Measurements from ENCODE around the gene PCBP2. TPM values are rescaled to one million over a fixed set of nuclear protein-coding genes. Genes with fewer than 3 reads are reported as not detected.
A peak's percentile ranks its signal among the peaks of the same experiment; 100 is the strongest.

Gene PCBP2
- total RNA-seq, 1 donor from 2014 or later = 133 TPM

- Histone ChIP-seq H3K4me3 (ENCODE audit: low read depth, low read length) (peak within 1 kb of the TSS; percentile 70), H3K36me3 (ENCODE audit: control insufficient read depth, insufficient read depth, low read length) (peaks cover 3% of the 10 kb centered on the region), H3K27me3 (ENCODE audit: control insufficient read depth, insufficient read depth, low read length) (no peaks in the 10 kb centered on the region)
- DNase-seq (ENCODE audit: low read depth) = no peak
- FAIRE-seq = no peak
- TF ChIP-seq, protein P1, sequence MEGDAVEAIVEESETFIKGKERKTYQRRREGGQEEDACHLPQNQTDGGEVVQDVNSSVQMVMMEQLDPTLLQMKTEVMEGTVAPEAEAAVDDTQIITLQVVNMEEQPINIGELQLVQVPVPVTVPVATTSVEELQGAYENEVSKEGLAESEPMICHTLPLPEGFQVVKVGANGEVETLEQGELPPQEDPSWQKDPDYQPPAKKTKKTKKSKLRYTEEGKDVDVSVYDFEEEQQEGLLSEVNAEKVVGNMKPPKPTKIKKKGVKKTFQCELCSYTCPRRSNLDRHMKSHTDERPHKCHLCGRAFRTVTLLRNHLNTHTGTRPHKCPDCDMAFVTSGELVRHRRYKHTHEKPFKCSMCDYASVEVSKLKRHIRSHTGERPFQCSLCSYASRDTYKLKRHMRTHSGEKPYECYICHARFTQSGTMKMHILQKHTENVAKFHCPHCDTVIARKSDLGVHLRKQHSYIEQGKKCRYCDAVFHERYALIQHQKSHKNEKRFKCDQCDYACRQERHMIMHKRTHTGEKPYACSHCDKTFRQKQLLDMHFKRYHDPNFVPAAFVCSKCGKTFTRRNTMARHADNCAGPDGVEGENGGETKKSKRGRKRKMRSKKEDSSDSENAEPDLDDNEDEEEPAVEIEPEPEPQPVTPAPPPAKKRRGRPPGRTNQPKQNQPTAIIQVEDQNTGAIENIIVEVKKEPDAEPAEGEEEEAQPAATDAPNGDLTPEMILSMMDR (IDR thresholded peaks at IDR 0.05; ENCODE audit: insufficient read depth, low read length, severe bottlenecking) = no peak
Measured at GRCh38 chr12:53499266-53500141, 47.6 kb downstream of the PCBP2 start, which contains the start of gene MAP3K12. Gene MAP3K12, minus strand, starts transcription at chr12:53499458. Its CDS starts 12,067 bp downstream, at chr12:53487391.

- Histone ChIP-seq H3K36me3 (ENCODE audit: control insufficient read depth, insufficient read depth, low read length) (peaks cover 4% of the 10 kb centered on the region), H3K4me3 (ENCODE audit: low read depth, low read length) (peak overlapping the region; percentile 70), H3K27me3 (ENCODE audit: control insufficient read depth, insufficient read depth, low read length) (no peaks in the 10 kb centered on the region)
- TF ChIP-seq, protein P1 (IDR thresholded peaks at IDR 0.05; ENCODE audit: insufficient read depth, low read length, severe bottlenecking) = no peak
- DNase-seq (ENCODE audit: low read depth) (peak; percentile 58), FAIRE-seq (no peak)
Measured at GRCh38 chr12:53500142-53500775, 48.4 kb downstream of the PCBP2 start.

GRCh38 chr12:53500776-53501614 lies 49.1 kb downstream of the PCBP2 start, which contains the start of gene TARBP2:
Gene TARBP2, plus strand, starts transcription at chr12:53501283. Its CDS starts 126 bp downstream, at chr12:53501409.
- DNase-seq (ENCODE audit: low read depth) = peak; percentile 98
- peak within 1 kb of the TSS; percentile 70 for H3K4me3 ChIP-seq (ENCODE audit: low read depth, low read length)
- peaks cover 9% of the 10 kb centered on the region for H3K36me3 ChIP-seq (ENCODE audit: control insufficient read depth, insufficient read depth, low read length)
- H3K27me3 ChIP-seq (ENCODE audit: control insufficient read depth, insufficient read depth, low read length) = no peaks in the 10 kb centered on the region
- TF ChIP-seq, protein P1 (IDR thresholded peaks at IDR 0.05; ENCODE audit: insufficient read depth, low read length, severe bottlenecking) = no peak
- FAIRE-seq = no peak

DNA sequence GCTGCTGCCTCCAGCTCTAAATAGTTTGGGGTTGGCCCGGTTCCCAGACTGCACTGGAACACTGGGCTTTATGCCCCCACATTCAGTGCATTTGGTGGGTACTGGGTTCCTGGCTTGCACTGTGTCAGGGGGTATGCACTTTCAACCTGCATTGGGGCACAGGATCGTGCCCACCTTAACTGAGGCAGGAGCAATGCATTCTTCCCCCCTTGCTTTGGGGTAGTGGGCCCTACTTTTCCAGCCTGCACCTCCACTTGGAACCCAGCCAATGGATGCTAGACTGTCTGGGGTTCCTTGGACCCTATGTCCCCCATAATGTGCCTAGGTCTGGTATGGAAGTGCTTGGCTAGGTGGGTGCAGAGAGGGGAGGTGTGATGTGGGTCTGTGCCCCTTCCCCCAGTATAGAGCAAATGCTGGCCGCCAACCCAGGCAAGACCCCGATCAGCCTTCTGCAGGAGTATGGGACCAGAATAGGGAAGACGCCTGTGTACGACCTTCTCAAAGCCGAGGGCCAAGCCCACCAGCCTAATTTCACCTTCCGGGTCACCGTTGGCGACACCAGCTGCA lies 49.8 kb downstream of the PCBP2 start:
- FAIRE-seq (no peak), DNase-seq (ENCODE audit: low read depth) (no peak)
- Histone ChIP-seq H3K27me3 (ENCODE audit: control insufficient read depth, insufficient read depth, low read length) (no peaks in the 10 kb centered on the region), H3K36me3 (ENCODE audit: control insufficient read depth, insufficient read depth, low read length) (peaks cover 12% of the 10 kb centered on the region), H3K4me3 (ENCODE audit: low read depth, low read length) (peak overlapping the region; percentile 70)
- TF ChIP-seq, protein P1 (IDR thresholded peaks at IDR 0.05; ENCODE audit: insufficient read depth, low read length, severe bottlenecking) = no peak

DNA sequence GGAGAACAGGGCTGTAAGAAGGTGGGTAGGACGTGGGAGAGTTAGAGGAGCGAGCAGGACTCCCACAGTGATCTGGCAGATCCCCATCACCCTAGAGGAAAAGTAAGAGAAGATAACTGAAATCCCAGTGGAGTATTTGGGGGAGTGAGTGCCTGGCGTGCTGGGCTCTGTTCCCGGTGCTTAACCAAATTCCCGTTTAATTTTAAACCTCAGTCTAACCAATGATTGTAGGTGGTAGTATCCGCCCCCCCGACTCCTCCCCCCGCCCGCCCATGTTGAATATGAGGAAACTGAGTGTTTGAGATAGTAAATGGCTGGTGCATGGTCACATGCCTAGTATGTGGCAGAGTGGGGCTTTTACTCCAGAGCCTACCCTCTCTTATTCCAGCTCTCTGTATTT lies 50.4 kb downstream of the PCBP2 start:
- FAIRE-seq (no peak), DNase-seq (ENCODE audit: low read depth) (no peak)
- TF ChIP-seq, protein P1 (IDR thresholded peaks at IDR 0.05; ENCODE audit: insufficient read depth, low read length, severe bottlenecking) = no peak
- no peak overlapping the region for H3K4me3 ChIP-seq (ENCODE audit: low read depth, low read length)
- H3K36me3 ChIP-seq (ENCODE audit: control insufficient read depth, insufficient read depth, low read length) = peaks cover 13% of the 10 kb centered on the region
- H3K27me3 ChIP-seq (ENCODE audit: control insufficient read depth, insufficient read depth, low read length) = no peaks in the 10 kb centered on the region

Measured in bronchial epithelial cell (primary cell).